ENCODE results near the gene ALDH3B2.
"Not testable (repeated sequence)": the region's sequence is repeated elsewhere in the genome, so short reads cannot be mapped to it uniquely, and the experiment has no call there.

ALDH3B2 gene

GRCh38 chr11:67629386-67630227 lies 44.8 kb downstream of the ALDH3B2 start, which contains the start of gene NUDT8:
Gene NUDT8, minus strand, starts transcription at chr11:67629937. Its CDS starts 26 bp downstream, at chr11:67629911.
- peak; percentile 15 for DNase-seq (ENCODE audit: low read depth)

- no peak for DNase-seq (ENCODE audit: low read depth)
Observed at GRCh38 chr11:67628710-67629385, 45.6 kb downstream of the ALDH3B2 start.

- DNase-seq (ENCODE audit: low read depth), result no peak
Observed at GRCh38 chr11:67627812-67628624, 46.4 kb downstream of the ALDH3B2 start.

- DNase-seq (ENCODE audit: low read depth), result no peak
Observed at GRCh38 chr11:67627441-67627811, 47.0 kb downstream of the ALDH3B2 start.

- DNase-seq (ENCODE audit: low read depth), result no peak
Observed at GRCh38 chr11:67626970-67627369, 47.5 kb downstream of the ALDH3B2 start.

- not testable (repeated sequence) for DNase-seq (ENCODE audit: low read depth)
Observed at GRCh38 chr11:67626131-67626833, 48.1 kb downstream of the ALDH3B2 start.

- DNase-seq (ENCODE audit: low read depth), result not testable (repeated sequence)
Observed at GRCh38 chr11:67623795-67624194, 50.6 kb downstream of the ALDH3B2 start.

- DNase-seq (ENCODE audit: low read depth), result not testable (repeated sequence)
Observed at GRCh38 chr11:67622905-67623304, 51.5 kb downstream of the ALDH3B2 start.

GRCh38 chr11:67621928-67622327 lies 52.5 kb downstream of the ALDH3B2 start:
- DNase-seq (ENCODE audit: low read depth), result not testable (repeated sequence)

GRCh38 chr11:67620621-67621020 lies 53.8 kb downstream of the ALDH3B2 start:
- DNase-seq (ENCODE audit: low read depth), result not testable (repeated sequence)

GRCh38 chr11:67619683-67620618 lies 54.5 kb downstream of the ALDH3B2 start:
- not testable (repeated sequence) for DNase-seq (ENCODE audit: low read depth)

- DNase-seq (ENCODE audit: low read depth), result not testable (repeated sequence)
Observed at GRCh38 chr11:67618901-67619659, 55.3 kb downstream of the ALDH3B2 start.

GRCh38 chr11:67617243-67617953 lies 57.0 kb downstream of the ALDH3B2 start:
- no peak for DNase-seq (ENCODE audit: low read depth)

GRCh38 chr11:67616431-67617242 lies 57.8 kb downstream of the ALDH3B2 start:
- DNase-seq (ENCODE audit: low read depth), result no peak

- DNase-seq (ENCODE audit: low read depth), result no peak
Observed at GRCh38 chr11:67615728-67616430, 58.5 kb downstream of the ALDH3B2 start.

- DNase-seq (ENCODE audit: low read depth), result no peak
Observed at GRCh38 chr11:67614730-67615714, 59.4 kb downstream of the ALDH3B2 start.
